ENCODE data around the gene AK1. TPM values are rescaled to one million over a fixed set of nuclear protein-coding genes. Genes with fewer than 3 reads are reported as not detected.

AK1 gene
- total and polyA plus RNA-seq, 2 of the 13 experiments (the other 11 are each of a cell fraction or from before 2014, with no cell fraction given), result 19.1 to 32.8 TPM

DNA sequence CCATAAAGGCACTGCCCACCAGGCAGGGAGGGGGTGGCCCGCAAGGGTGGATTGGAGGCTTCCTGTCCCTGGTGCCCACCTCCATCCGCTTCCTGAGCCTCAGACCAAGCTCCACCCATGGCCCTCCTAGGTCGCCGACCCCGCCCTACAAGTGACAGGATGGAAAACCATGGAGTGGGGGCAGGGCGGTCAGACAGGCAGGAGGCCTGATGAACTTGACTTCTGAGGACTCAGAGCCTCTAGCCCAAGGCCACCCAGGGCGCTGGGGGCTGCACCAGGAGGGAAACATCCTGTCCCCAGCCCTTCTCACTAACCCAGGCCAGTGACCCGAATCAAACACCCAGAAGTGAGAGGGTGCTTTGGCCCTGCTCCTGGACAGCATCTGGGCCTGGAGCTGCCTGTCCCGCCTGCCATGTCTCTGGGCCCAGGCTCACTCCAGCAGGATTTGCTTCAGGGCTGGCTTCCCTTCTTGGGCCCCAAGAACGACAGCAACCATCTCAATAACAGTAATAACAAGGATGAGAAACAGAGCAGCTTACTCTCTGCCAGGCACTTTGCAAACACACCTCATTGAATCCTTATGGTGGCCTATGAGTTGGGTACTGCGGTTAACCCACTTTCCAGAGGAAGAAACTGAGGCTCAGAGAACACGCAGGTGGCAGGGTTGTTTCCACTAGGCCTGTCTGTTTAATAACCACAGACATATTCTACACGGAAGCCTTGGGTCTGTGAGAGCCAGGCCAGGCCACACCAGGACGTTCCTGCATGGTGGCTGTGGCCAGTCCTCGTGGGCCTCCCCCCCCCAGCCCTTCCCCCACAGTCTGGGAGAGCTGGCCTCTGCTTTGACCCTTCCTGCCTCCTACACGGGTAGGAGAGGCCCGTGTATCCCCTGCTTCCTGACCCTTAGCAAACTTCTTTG is 26.3 kb upstream of the AK1 start (continued):
- TF ChIP-seq RXRB (CRISPR knock-in tag; IDR thresholded peaks at IDR 0.05; ENCODE audit: borderline replicate concordance) (peak; percentile 95), FOXJ3 (CRISPR knock-in tag; IDR thresholded peaks at IDR 0.05; ENCODE audit: borderline replicate concordance) (peak; percentile 32; the same call in 1 of the 2 replicates), RFXANK (CRISPR knock-in tag; IDR thresholded peaks at IDR 0.05) (no peak), GTF3A (CRISPR knock-in tag; conservative IDR thresholded peaks at IDR 0.05) (no peak), ZNF780A (CRISPR knock-in tag; IDR thresholded peaks at IDR 0.05) (no peak), AGO1 (IDR thresholded peaks at IDR 0.05; ENCODE audit: low read depth, low read length, poor library complexity, severe bottlenecking) (no peak), ZNF788 (CRISPR knock-in tag; IDR thresholded peaks at IDR 0.05; ENCODE audit: borderline replicate concordance) (peak; percentile 23; the same call in 1 of the 2 replicates), ZNF768 (CRISPR knock-in tag; IDR thresholded peaks at IDR 0.05) (no peak; the same call in 1 of the 2 replicates), NFATC3 (CRISPR knock-in tag; IDR thresholded peaks at IDR 0.05) (no peak), ZNF883 (CRISPR knock-in tag; IDR thresholded peaks at IDR 0.05; ENCODE audit: not compliant biosample characterization) (peak; percentile 37), ZNF557 (CRISPR knock-in tag; IDR thresholded peaks at IDR 0.05) (no peak), SMAD1 (CRISPR knock-in tag; IDR thresholded peaks at IDR 0.05; ENCODE audit: borderline replicate concordance, low read depth) (no peak), ZBTB7B (CRISPR knock-in tag; IDR thresholded peaks at IDR 0.05) (peak; percentile 83), ZNF607 (CRISPR knock-in tag; IDR thresholded peaks at IDR 0.05; ENCODE audit: borderline replicate concordance) (0 out of 2 replicates have a peak, but pooled peaks have one; percentile 27)
- TF ChIP-seq, protein P1, sequence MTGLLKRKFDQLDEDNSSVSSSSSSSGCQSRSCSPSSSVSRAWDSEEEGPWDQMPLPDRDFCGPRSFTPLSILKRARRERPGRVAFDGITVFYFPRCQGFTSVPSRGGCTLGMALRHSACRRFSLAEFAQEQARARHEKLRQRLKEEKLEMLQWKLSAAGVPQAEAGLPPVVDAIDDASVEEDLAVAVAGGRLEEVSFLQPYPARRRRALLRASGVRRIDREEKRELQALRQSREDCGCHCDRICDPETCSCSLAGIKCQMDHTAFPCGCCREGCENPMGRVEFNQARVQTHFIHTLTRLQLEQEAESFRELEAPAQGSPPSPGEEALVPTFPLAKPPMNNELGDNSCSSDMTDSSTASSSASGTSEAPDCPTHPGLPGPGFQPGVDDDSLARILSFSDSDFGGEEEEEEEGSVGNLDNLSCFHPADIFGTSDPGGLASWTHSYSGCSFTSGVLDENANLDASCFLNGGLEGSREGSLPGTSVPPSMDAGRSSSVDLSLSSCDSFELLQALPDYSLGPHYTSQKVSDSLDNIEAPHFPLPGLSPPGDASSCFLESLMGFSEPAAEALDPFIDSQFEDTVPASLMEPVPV (CRISPR knock-in tag; IDR thresholded peaks at IDR 0.05), result no peak
- TF ChIP-seq, protein P2, sequence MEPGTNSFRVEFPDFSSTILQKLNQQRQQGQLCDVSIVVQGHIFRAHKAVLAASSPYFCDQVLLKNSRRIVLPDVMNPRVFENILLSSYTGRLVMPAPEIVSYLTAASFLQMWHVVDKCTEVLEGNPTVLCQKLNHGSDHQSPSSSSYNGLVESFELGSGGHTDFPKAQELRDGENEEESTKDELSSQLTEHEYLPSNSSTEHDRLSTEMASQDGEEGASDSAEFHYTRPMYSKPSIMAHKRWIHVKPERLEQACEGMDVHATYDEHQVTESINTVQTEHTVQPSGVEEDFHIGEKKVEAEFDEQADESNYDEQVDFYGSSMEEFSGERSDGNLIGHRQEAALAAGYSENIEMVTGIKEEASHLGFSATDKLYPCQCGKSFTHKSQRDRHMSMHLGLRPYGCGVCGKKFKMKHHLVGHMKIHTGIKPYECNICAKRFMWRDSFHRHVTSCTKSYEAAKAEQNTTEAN (CRISPR knock-in tag; conservative IDR thresholded peaks at IDR 0.05), result 0 out of 2 replicates have a peak, but pooled peaks have one; percentile 19
- TF ChIP-seq, protein P3, sequence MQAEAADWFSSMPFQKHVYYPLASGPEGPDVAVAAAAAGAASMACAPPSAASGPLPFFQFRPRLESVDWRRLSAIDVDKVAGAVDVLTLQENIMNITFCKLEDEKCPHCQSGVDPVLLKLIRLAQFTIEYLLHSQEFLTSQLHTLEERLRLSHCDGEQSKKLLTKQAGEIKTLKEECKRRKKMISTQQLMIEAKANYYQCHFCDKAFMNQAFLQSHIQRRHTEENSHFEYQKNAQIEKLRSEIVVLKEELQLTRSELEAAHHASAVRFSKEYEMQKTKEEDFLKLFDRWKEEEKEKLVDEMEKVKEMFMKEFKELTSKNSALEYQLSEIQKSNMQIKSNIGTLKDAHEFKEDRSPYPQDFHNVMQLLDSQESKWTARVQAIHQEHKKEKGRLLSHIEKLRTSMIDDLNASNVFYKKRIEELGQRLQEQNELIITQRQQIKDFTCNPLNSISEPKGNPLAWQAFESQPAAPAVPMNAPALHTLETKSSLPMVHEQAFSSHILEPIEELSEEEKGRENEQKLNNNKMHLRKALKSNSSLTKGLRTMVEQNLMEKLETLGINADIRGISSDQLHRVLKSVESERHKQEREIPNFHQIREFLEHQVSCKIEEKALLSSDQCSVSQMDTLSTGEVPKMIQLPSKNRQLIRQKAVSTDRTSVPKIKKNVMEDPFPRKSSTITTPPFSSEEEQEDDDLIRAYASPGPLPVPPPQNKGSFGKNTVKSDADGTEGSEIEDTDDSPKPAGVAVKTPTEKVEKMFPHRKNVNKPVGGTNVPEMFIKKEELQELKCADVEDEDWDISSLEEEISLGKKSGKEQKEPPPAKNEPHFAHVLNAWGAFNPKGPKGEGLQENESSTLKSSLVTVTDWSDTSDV (CRISPR knock-in tag; IDR thresholded peaks at IDR 0.05), result no peak
- TF ChIP-seq, protein P4, sequence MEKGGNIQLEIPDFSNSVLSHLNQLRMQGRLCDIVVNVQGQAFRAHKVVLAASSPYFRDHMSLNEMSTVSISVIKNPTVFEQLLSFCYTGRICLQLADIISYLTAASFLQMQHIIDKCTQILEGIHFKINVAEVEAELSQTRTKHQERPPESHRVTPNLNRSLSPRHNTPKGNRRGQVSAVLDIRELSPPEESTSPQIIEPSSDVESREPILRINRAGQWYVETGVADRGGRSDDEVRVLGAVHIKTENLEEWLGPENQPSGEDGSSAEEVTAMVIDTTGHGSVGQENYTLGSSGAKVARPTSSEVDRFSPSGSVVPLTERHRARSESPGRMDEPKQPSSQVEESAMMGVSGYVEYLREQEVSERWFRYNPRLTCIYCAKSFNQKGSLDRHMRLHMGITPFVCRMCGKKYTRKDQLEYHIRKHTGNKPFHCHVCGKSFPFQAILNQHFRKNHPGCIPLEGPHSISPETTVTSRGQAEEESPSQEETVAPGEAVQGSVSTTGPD (CRISPR knock-in tag; IDR thresholded peaks at IDR 0.05), result no peak
- TF ChIP-seq, protein P5, sequence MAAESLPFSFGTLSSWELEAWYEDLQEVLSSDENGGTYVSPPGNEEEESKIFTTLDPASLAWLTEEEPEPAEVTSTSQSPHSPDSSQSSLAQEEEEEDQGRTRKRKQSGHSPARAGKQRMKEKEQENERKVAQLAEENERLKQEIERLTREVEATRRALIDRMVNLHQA (CRISPR knock-in tag; IDR thresholded peaks at IDR 0.05), result no peak
- TF ChIP-seq, protein P6, sequence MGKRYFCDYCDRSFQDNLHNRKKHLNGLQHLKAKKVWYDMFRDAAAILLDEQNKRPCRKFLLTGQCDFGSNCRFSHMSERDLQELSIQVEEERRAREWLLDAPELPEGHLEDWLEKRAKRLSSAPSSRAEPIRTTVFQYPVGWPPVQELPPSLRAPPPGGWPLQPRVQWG (CRISPR knock-in tag; IDR thresholded peaks at IDR 0.05; ENCODE audit: borderline replicate concordance, low read depth), result no peak

Measured in HepG2 (cell line).